ENCODE measurements around the gene PPARA. TPM values are rescaled to one million over a fixed set of nuclear protein-coding genes. Genes with fewer than 3 reads are reported as not detected.
A peak's percentile ranks its signal among the peaks of the same experiment; 100 is the strongest.

Gene PPARA
- total RNA-seq, 4 donors from 2014 or later, result 18.7 to 53.8 (median 32.0) TPM

GRCh38 chr22:46104170-46104880, 46.0 kb upstream of the PPARA start:
- WGBS, result 28% methylated on average over 10 of the region's 40 CpGs
- H3K36me3 ChIP-seq, result peaks cover 56% of the 10 kb centered on the region
- TF ChIP-seq CTCF (IDR thresholded peaks at IDR 0.05) (no peak), POLR2A (IDR thresholded peaks at IDR 0.05) (no peak), POLR2AphosphoS5 (IDR thresholded peaks at IDR 0.05) (no peak), EP300 (IDR thresholded peaks at IDR 0.05) (no peak)

GRCh38 chr22:46104881-46105493, 45.3 kb upstream of the PPARA start:
- WGBS, result 80% methylated on average over 1 of the region's 17 CpGs
- H3K27ac ChIP-seq, result peak overlapping the region; percentile 92
- no peaks in the 10 kb centered on the region for H3K9me3 ChIP-seq
- peaks cover 56% of the 10 kb centered on the region for H3K36me3 ChIP-seq
- H3K4me3 ChIP-seq, result no peak overlapping the region
- TF ChIP-seq POLR2A (IDR thresholded peaks at IDR 0.05) (no peak), EP300 (IDR thresholded peaks at IDR 0.05) (no peak), CTCF (IDR thresholded peaks at IDR 0.05) (no peak), POLR2AphosphoS5 (IDR thresholded peaks at IDR 0.05) (no peak)
- peaks cover 100% of the 10 kb centered on the region for H3K4me1 ChIP-seq
- H3K27me3 ChIP-seq, result no peaks in the 10 kb centered on the region
- DNase-seq (ENCODE audit: low spot score in 2 of 2), result no peak

More at GRCh38 chr22:46104170-46104880, 46.0 kb upstream of the PPARA start:
- DNase-seq (ENCODE audit: low spot score in 2 of 2), result no peak
- Histone ChIP-seq H3K9me3 (no peaks in the 10 kb centered on the region), H3K27me3 (no peaks in the 10 kb centered on the region), H3K4me3 (no peak overlapping the region), H3K4me1 (peaks cover 100% of the 10 kb centered on the region), H3K27ac (peak overlapping the region; percentile 92)

GRCh38 chr22:46105494-46106278, 44.6 kb upstream of the PPARA start:
- Histone ChIP-seq H3K9me3 (no peaks in the 10 kb centered on the region), H3K4me1 (peaks cover 100% of the 10 kb centered on the region), H3K36me3 (peaks cover 56% of the 10 kb centered on the region), H3K27me3 (no peaks in the 10 kb centered on the region), H3K27ac (peak overlapping the region; percentile 92), H3K4me3 (peak overlapping the region; percentile 10)
- DNase-seq (ENCODE audit: low spot score in 2 of 2), result no peak
- TF ChIP-seq POLR2AphosphoS5 (IDR thresholded peaks at IDR 0.05), result no peak
- TF ChIP-seq POLR2A (IDR thresholded peaks at IDR 0.05), result no peak
- TF ChIP-seq CTCF (IDR thresholded peaks at IDR 0.05), result no peak
- WGBS, result 53% methylated on average over 10 of the region's 25 CpGs

- WGBS, result 36% methylated on average over 11 of the region's 19 CpGs
- H3K27ac ChIP-seq, result peak overlapping the region; percentile 92
- peaks cover 51% of the 10 kb centered on the region for H3K36me3 ChIP-seq
- no peaks in the 10 kb centered on the region for H3K9me3 ChIP-seq
- no peak for DNase-seq (ENCODE audit: low spot score in 2 of 2)
- peaks cover 98% of the 10 kb centered on the region for H3K4me1 ChIP-seq
- no peaks in the 10 kb centered on the region for H3K27me3 ChIP-seq
- H3K4me3 ChIP-seq, result peak overlapping the region; percentile 10
- TF ChIP-seq POLR2AphosphoS5 (IDR thresholded peaks at IDR 0.05), result no peak
- TF ChIP-seq CTCF (IDR thresholded peaks at IDR 0.05), result no peak
- no peak for TF ChIP-seq POLR2A (IDR thresholded peaks at IDR 0.05)
- TF ChIP-seq EP300 (IDR thresholded peaks at IDR 0.05), result no peak
Observed at GRCh38 chr22:46106279-46107022, 43.9 kb upstream of the PPARA start.
